ENCODE measurements around the gene LBP. TPM values are rescaled to one million over a fixed set of nuclear protein-coding genes. Genes with fewer than 3 reads are reported as not detected.
A peak's percentile ranks its signal among the peaks of the same experiment; 100 is the strongest.

LBP gene
- polyA plus RNA-seq, 1 of the 3 experiments (the other 2 are of a cell fraction), result 0.03 TPM

GRCh38 chr20:38369389-38369788, 23.1 kb downstream of the LBP start:
- peak; percentile 50 for DNase-seq
- CTCF ChIA-PET, result interaction anchor here (0.8 to 1.0 kb wide), 3 partner anchors 13 to 148 kb away, joined by 3 read pairs; no protein-coding TSS in a partner anchor
- no peaks in the 10 kb centered on the region for H4K20me1 ChIP-seq (ENCODE audit: insufficient read depth)
- H3K4me2 ChIP-seq, result no peak overlapping the region
- TF ChIP-seq PBX3 (IDR thresholded peaks at IDR 0.05), result peak; percentile 82
- TF ChIP-seq NRF1 (IDR thresholded peaks at IDR 0.05; ENCODE audit: low read depth, low read length), result no peak
- no peak for TF ChIP-seq MAX (IDR thresholded peaks at IDR 0.05; ENCODE audit: low read depth)
- TF ChIP-seq GABPA (IDR thresholded peaks at IDR 0.05; ENCODE audit: low read depth), result peak; percentile 68
- no peak for TF ChIP-seq NFIC (IDR thresholded peaks at IDR 0.05; ENCODE audit: borderline replicate concordance)
- no peak for TF ChIP-seq RAD21 (IDR thresholded peaks at IDR 0.05; ENCODE audit: low read length)
- no peak overlapping the region for H3K9ac ChIP-seq
- no peaks in the 10 kb centered on the region for H3K79me2 ChIP-seq (ENCODE audit: insufficient read depth)
- no peak overlapping the region for H2AFZ ChIP-seq (ENCODE audit: low read depth)
- no peaks in the 10 kb centered on the region for H3K36me3 ChIP-seq (replicated peaks in 1 of 2; ENCODE audit: control insufficient read depth in 1 of 2, insufficient read depth in 2 of 2, low read length in 1 of 2)
- H3K4me3 ChIP-seq (ENCODE audit: low read depth in 2 of 2, low read length in 1 of 2), result no peak overlapping the region
- H3F3A ChIP-seq (replicated peaks; ENCODE audit: insufficient read depth), result no peaks in the 10 kb centered on the region
- no peaks in the 10 kb centered on the region for H3K9me2 ChIP-seq
- H3K27ac ChIP-seq (ENCODE audit: low read depth in 2 of 2, low read length in 1 of 2), result no peak overlapping the region
- WGBS (ENCODE audit: low lambda C conversion rate), result 34% methylated on average over 2 of the region's 2 CpGs
- H3K9me3 ChIP-seq, result no peaks in the 10 kb centered on the region
- H3K27me3 ChIP-seq (ENCODE audit: insufficient read depth), result peaks cover 6% of the 10 kb centered on the region
- H3K4me1 ChIP-seq (ENCODE audit: control insufficient read depth in 1 of 2, insufficient read depth in 2 of 2, low read depth in 1 of 2, low read length in 1 of 2), result no peaks in the 10 kb centered on the region
- POLR2A ChIA-PET, result no interaction called here

- CTCF ChIA-PET, result interaction anchor here (1.4 to 2.8 kb wide), 4 partner anchors 16 to 51 kb away, joined by 4 to 15 read pairs (median 6); no protein-coding TSS in a partner anchor
These were observed 26.5 kb downstream of the LBP start for GRCh38 chr20:38372806-38373205.

GRCh38 chr20:38373231-38373867, 27.1 kb downstream of the LBP start:
- no peaks in the 10 kb centered on the region for H3K79me2 ChIP-seq (ENCODE audit: insufficient read depth)
- H3K4me3 ChIP-seq (ENCODE audit: low read depth in 2 of 2, low read length in 1 of 2), result no peak overlapping the region
- no peaks in the 10 kb centered on the region for H4K20me1 ChIP-seq (ENCODE audit: insufficient read depth)
- H3K27ac ChIP-seq (ENCODE audit: low read depth in 2 of 2, low read length in 1 of 2), result no peak overlapping the region
- no peaks in the 10 kb centered on the region for H3K36me3 ChIP-seq (replicated peaks in 1 of 2; ENCODE audit: control insufficient read depth in 1 of 2, insufficient read depth in 2 of 2, low read length in 1 of 2)
- no peak for DNase-seq
- H3K9me2 ChIP-seq, result no peaks in the 10 kb centered on the region
- H3K9ac ChIP-seq, result no peak overlapping the region
- ChIA-PET POLR2A (no interaction called here), CTCF (interaction anchor here (1.0 to 2.8 kb wide), 4 partner anchors 16 to 51 kb away, joined by 3 to 15 read pairs (median 6); no protein-coding TSS in a partner anchor)
- no peaks in the 10 kb centered on the region for H3F3A ChIP-seq (replicated peaks; ENCODE audit: insufficient read depth)
- WGBS (ENCODE audit: low lambda C conversion rate), result 45% methylated on average over 7 of the region's 7 CpGs
- no peak overlapping the region for H3K4me2 ChIP-seq
- peaks cover 13% of the 10 kb centered on the region for H3K27me3 ChIP-seq (ENCODE audit: insufficient read depth)
- H2AFZ ChIP-seq (ENCODE audit: low read depth), result no peak overlapping the region
- no peaks in the 10 kb centered on the region for H3K4me1 ChIP-seq (ENCODE audit: control insufficient read depth in 1 of 2, insufficient read depth in 2 of 2, low read depth in 1 of 2, low read length in 1 of 2)
- no peaks in the 10 kb centered on the region for H3K9me3 ChIP-seq
- TF ChIP-seq MEF2A (IDR thresholded peaks at IDR 0.05; ENCODE audit: borderline replicate concordance, low read depth) (no peak), ELF1 (IDR thresholded peaks at IDR 0.05) (no peak), GABPA (IDR thresholded peaks at IDR 0.05; ENCODE audit: low read depth) (no peak), USF2 (IDR thresholded peaks at IDR 0.05; ENCODE audit: borderline replicate concordance, low read depth, low read length) (no peak), RFX5 (IDR thresholded peaks at IDR 0.05; ENCODE audit: low read length) (no peak), POLR2AphosphoS5 (IDR thresholded peaks at IDR 0.05; ENCODE audit: low read depth, low read length) (no peak)

More at GRCh38 chr20:38372806-38373205, 26.5 kb downstream of the LBP start:
- H3K9me3 ChIP-seq, result no peaks in the 10 kb centered on the region
- peaks cover 13% of the 10 kb centered on the region for H3K27me3 ChIP-seq (ENCODE audit: insufficient read depth)
- no peaks in the 10 kb centered on the region for H3K36me3 ChIP-seq (replicated peaks in 1 of 2; ENCODE audit: control insufficient read depth in 1 of 2, insufficient read depth in 2 of 2, low read length in 1 of 2)
- H3K27ac ChIP-seq (ENCODE audit: low read depth in 2 of 2, low read length in 1 of 2), result no peak overlapping the region
- WGBS (ENCODE audit: low lambda C conversion rate), result 71% methylated on average over 5 of the region's 5 CpGs
- no peak overlapping the region for H3K4me2 ChIP-seq
- no peak overlapping the region for H2AFZ ChIP-seq (ENCODE audit: low read depth)
- no peak for TF ChIP-seq RXRA (IDR thresholded peaks at IDR 0.05; ENCODE audit: borderline replicate concordance, low read depth)
- TF ChIP-seq ELF1 (IDR thresholded peaks at IDR 0.05), result no peak
- no peak for TF ChIP-seq RCOR1 (IDR thresholded peaks at IDR 0.05; ENCODE audit: low read length)
- no peak for TF ChIP-seq GATA2 (CRISPR knock-in tag; IDR thresholded peaks at IDR 0.05)
- TF ChIP-seq JUND (IDR thresholded peaks at IDR 0.05), result no peak
- no peak for TF ChIP-seq NFIC (IDR thresholded peaks at IDR 0.05; ENCODE audit: borderline replicate concordance)
- no peak overlapping the region for H3K9ac ChIP-seq
- POLR2A ChIA-PET, result no interaction called here
- H3K9me2 ChIP-seq, result no peaks in the 10 kb centered on the region
- H3K79me2 ChIP-seq (ENCODE audit: insufficient read depth), result no peaks in the 10 kb centered on the region
- DNase-seq, result no peak
- no peak overlapping the region for H3K4me3 ChIP-seq (ENCODE audit: low read depth in 2 of 2, low read length in 1 of 2)
- no peaks in the 10 kb centered on the region for H3K4me1 ChIP-seq (ENCODE audit: control insufficient read depth in 1 of 2, insufficient read depth in 2 of 2, low read depth in 1 of 2, low read length in 1 of 2)
- no peaks in the 10 kb centered on the region for H4K20me1 ChIP-seq (ENCODE audit: insufficient read depth)
- no peaks in the 10 kb centered on the region for H3F3A ChIP-seq (replicated peaks; ENCODE audit: insufficient read depth)
